Nucleus accumbens (tissue), 56 donors: ENCODE data around the gene DAZL.

ENCODE experiments used
- DNase-seq, 56 donors: peaks; one replicate each; lab custom pipeline; 2025; lab: John Stamatoyannopoulos, UW

Gene DAZL

DNA sequence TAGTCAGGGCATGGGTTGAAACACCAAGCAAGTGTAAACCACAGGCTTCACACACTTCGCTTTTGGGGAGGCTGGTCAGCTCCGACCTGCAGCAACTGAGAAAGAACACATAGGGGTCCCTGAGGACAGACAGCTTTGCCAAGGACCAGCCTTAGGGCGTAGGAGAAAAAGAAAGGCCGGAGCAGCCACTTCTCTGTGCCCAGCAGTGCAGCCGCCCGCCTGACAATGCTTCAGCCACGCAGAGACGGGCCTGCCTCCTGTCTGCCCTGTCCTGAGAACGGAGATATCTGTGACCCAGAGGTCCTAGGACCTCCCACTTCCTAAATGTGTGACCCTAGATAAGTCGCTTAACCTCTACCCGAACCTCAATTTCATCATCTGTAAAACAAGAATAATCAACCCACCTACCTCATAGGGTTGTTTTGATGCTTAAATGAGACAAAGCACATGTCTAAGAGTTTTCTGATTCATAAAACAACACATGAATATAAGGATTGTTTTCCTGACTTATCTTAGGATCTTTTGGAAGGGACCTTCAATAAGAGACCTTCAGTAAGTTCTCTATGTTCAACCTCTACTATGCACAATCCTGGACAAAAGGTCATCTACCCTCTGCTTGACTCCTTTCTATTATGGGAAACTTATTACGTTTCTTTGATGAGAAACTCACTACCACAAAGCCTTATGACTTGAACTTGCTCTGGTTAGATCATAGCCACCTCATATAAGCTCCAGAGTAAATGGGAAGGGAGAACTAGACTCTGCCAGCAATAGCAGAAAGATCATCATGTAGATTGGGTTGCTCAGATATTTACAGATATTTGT, 58.8 kb downstream of the DAZL start:
- DNase-seq, result no peak

DNA sequence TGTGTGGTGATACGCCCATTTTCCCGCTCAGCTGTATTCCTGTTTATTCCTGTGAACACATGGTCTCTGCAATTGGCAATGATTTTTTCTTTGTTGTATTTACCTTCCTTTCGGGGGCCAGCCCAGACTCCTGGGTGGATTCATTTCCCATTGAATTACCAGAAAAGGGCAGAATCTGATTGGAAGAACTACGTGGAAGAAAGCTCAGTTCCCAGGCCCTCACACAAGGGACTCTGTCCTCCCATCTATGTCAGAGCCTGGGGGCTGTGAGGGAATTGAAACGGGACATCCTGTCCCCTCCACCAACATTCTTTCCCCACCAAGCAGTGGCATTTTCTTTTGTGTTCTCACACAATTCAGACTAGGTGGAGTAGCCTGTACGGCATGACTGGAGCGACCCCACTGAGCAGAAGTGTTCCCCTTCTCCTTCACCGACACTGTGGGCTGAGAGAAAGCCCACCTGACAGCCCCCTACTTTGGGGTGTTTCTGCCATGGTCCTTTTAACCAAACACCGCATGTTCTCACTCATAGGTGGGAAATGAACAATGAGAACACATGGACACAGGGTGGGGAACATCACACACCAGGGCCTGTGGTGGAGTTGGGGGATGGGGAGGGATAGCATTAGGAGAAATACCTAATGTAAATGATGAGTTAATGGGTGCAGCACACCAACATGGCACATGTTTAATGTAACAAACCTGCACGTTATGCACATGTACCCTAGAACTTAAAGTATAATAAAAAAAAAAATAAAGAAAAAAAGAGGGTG, 59.6 kb downstream of the DAZL start:
- DNase-seq, result no peak

DNA sequence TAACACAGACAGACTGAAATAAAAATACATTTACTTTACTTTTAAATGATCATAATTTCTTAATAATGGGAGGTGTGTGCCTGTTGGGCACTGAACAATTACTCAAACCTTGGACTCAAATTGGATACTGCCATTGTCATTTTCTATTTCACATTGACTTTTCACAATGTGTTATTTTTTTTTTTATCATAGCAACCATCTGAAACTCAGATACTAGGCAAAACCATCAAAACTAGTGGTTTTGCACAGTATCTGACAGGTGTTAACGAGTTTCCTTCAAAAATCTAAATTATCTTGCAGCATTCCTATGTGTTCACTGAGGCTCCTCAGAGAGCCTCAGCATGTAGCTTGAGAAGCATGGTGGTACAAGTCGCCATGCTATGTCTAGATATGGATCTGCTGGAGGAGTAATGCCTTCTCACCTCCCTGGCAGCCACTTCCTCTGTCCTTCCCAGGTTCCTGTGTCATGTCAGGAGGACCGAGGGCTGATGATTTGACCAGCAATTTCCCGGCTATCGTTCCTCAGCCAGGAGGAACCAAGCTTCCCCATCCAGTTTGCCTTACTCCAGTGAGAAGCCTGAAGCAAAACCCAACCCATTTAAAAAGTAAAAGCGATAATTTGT, 61.9 kb downstream of the DAZL start:
- DNase-seq, result no peak

DNA sequence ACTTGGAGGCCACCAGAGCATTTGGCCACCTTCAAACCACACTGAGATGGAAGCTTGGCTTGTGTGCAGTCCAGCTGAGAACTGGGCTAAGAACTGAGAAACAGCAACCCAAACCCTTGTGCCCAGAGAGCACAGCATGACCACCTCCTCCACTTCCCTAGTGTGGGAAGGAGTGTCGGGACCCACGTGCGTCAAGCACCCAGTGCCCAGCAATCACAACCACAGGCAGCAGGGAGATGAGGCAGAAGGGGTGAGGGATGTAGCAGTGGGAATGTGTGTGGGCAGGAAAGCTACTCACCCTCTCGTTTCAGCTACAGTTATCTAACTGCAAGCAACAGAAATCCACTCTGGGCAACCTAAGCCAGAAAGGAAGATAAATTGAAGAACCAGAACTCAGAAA, 66.7 kb downstream of the DAZL start:
- no peak for DNase-seq

DNA sequence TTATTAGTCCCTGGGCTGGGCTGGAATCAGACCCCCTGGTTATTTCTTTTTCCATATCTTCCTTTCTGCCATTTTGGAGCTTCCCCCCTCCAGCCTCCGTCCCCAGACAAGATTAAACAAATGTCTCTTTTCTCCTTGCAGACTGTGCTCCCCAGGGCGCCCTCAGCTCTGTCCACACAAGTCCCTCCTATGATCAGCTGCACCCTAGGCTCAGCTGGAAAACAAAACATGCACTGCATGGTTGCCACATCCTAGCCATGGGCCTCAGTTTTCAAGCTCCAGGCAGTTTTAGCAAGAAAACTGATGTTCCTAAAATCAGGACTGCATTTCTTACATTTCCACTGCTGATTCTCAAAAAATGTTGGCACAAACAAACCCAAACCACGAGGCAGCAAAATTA, 68.2 kb downstream of the DAZL start:
- no peak for DNase-seq
